ENCODE results near the gene EXOC2. TPM values are rescaled to one million over a fixed set of nuclear protein-coding genes. Genes with fewer than 3 reads are reported as not detected.

The EXOC2 gene
- total RNA-seq, 1 donor from 2014 or later, result 31.3 TPM

DNA sequence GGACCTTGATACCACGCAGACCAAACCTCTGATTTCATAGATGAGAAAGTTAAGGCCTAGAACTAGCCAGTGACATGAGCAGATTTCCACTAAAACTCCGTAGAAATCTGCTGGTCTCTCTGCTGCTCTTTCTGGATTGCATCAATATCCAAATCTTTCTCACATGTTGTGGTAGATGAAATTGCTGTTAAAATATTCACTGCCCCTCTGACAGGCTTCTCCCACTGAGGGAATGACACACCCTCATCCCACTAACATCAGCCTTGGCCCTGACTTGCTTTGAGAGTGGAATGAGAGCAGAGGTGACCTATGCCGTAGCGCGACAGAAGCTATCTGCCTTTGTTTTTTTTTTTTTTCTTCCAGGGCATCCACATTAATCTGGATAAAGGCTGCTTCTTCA lies 20.4 kb upstream of the EXOC2 start:
- DNase-seq, result no peak
- Mint-ChIP-seq H3K27ac (ENCODE audit: unreplicated experiment) (no peak overlapping the region), H3K4me3 (ENCODE audit: unreplicated experiment) (no peak overlapping the region), H3K36me3 (ENCODE audit: unreplicated experiment) (peaks cover 6% of the 10 kb centered on the region), H3K9me3 (ENCODE audit: unreplicated experiment) (no peaks in the 10 kb centered on the region), H3K27me3 (ENCODE audit: unreplicated experiment) (peaks cover 2% of the 10 kb centered on the region), H3K4me1 (ENCODE audit: low read depth, unreplicated experiment) (peaks cover 5% of the 10 kb centered on the region)
- TF ChIP-seq, protein P1, sequence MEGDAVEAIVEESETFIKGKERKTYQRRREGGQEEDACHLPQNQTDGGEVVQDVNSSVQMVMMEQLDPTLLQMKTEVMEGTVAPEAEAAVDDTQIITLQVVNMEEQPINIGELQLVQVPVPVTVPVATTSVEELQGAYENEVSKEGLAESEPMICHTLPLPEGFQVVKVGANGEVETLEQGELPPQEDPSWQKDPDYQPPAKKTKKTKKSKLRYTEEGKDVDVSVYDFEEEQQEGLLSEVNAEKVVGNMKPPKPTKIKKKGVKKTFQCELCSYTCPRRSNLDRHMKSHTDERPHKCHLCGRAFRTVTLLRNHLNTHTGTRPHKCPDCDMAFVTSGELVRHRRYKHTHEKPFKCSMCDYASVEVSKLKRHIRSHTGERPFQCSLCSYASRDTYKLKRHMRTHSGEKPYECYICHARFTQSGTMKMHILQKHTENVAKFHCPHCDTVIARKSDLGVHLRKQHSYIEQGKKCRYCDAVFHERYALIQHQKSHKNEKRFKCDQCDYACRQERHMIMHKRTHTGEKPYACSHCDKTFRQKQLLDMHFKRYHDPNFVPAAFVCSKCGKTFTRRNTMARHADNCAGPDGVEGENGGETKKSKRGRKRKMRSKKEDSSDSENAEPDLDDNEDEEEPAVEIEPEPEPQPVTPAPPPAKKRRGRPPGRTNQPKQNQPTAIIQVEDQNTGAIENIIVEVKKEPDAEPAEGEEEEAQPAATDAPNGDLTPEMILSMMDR (IDR thresholded peaks at IDR 0.05; ENCODE audit: partially characterized antibody, unreplicated experiment), result no peak

DNA sequence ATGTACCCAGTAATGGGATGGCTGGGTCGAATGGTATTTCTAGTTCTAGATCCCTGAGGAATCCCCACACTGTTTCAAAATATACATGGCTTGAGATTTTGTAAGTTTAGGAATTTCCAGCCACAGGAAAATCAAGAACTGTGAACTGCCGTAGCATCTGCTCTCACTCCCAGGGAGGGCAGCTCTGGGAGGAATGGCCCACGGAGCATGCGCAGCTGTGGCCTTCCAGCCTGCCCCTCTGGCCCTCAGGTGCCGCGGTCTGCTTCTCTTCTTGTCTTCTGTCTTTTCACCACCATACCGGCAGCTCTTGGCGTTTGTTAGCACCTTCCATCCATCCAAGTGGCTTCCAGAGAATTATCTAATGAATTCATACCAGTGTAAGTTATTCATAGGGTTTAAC lies 19.9 kb upstream of the EXOC2 start:
- H3K36me3 Mint-ChIP-seq (ENCODE audit: unreplicated experiment), result peaks cover 6% of the 10 kb centered on the region
- no peak overlapping the region for H3K4me3 Mint-ChIP-seq (ENCODE audit: unreplicated experiment)
- peaks cover 5% of the 10 kb centered on the region for H3K4me1 Mint-ChIP-seq (ENCODE audit: low read depth, unreplicated experiment)

DNA sequence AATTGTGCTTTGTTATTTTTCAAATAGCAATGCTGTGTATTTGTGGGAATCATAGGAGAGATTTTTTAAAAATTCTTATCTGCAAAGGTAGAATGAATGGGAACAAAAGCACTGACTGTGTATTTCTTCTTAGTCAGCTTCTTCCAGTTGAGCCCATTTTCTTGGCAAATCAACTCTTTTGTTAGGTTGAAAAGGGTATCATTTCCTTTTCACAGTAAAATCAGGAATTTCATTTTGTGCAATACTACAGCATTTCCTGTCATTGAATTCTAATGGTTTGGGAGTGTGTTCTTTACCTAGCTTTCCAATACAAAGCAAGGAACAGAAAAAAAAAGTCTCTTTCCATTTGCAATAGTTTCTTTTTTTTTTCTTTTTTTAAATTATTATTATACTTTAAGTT lies 19.0 kb upstream of the EXOC2 start:
- no peak for DNase-seq
- H3K4me1 Mint-ChIP-seq (ENCODE audit: low read depth, unreplicated experiment), result peaks cover 5% of the 10 kb centered on the region
- no peak overlapping the region for H3K4me3 Mint-ChIP-seq (ENCODE audit: unreplicated experiment)
- H3K27me3 Mint-ChIP-seq (ENCODE audit: unreplicated experiment), result peaks cover 4% of the 10 kb centered on the region
- H3K36me3 Mint-ChIP-seq (ENCODE audit: unreplicated experiment), result peaks cover 2% of the 10 kb centered on the region
- no peaks in the 10 kb centered on the region for H3K9me3 Mint-ChIP-seq (ENCODE audit: unreplicated experiment)
- TF ChIP-seq, protein P1 (IDR thresholded peaks at IDR 0.05; ENCODE audit: partially characterized antibody, unreplicated experiment), result no peak
- no peak overlapping the region for H3K27ac Mint-ChIP-seq (ENCODE audit: unreplicated experiment)

More for the DNA sequence above, 19.9 kb upstream of the EXOC2 start:
- no peak overlapping the region for H3K27ac Mint-ChIP-seq (ENCODE audit: unreplicated experiment)
- peaks cover 2% of the 10 kb centered on the region for H3K27me3 Mint-ChIP-seq (ENCODE audit: unreplicated experiment)
- TF ChIP-seq, protein P1 (IDR thresholded peaks at IDR 0.05; ENCODE audit: partially characterized antibody, unreplicated experiment), result no peak
- H3K9me3 Mint-ChIP-seq (ENCODE audit: unreplicated experiment), result no peaks in the 10 kb centered on the region
- DNase-seq, result no peak

DNA sequence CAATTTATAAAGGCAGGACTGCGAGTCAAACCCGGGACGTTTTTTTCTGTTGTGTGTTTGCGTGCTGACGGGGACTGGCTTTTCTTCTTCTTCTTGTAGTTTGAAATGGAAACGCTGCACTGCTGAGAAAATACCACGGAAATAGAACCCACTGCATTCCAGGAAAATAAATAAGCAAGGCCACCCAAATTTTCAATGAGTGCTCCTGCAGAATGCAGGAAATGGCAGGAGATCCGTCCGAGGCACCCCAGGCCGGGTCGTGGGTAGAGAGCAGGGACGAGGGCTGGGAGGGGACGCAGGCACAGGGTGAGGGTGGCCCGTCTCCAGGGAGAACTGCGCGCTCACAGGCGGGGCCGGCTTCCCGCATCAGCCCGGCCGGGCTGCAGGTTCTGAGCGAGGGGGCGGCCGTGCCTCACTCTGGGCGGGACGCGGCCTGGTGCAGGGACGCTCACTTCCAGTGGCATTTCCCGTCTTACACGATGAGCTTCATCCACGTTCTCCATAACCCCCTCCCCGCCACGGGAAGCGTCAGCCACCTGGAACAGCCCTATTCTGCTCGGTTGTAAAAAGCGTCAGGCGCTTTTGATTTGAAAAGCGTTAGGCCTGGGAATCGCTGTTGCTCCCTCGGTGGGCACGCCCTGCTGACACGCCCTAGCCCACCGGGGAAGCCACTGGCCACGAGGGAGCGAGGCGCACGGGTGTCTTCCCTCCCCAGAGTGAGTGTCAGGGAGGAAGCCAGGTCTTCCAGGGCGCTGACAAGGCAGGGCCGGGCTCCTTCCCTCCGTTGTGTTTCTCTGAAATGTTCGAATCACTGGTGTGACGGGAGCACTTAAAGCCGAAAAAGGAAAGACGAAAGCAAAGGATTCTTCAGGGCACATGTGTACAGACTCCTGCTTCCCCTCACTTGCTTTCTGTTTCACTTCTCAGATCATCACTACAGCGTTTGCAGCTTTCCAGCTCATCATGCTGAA lies 17.9 kb upstream of the EXOC2 start:
- peaks cover 3% of the 10 kb centered on the region for H3K27me3 Mint-ChIP-seq (ENCODE audit: unreplicated experiment)
- peak; percentile 50 for DNase-seq
- H3K27ac Mint-ChIP-seq (ENCODE audit: unreplicated experiment), result no peak overlapping the region
- peaks cover 2% of the 10 kb centered on the region for H3K9me3 Mint-ChIP-seq (ENCODE audit: unreplicated experiment)
- peak overlapping the region; percentile 75 for H3K4me3 Mint-ChIP-seq (ENCODE audit: unreplicated experiment)
- peaks cover 5% of the 10 kb centered on the region for H3K4me1 Mint-ChIP-seq (ENCODE audit: low read depth, unreplicated experiment)
- no peaks in the 10 kb centered on the region for H3K36me3 Mint-ChIP-seq (ENCODE audit: unreplicated experiment)
- TF ChIP-seq, protein P1 (IDR thresholded peaks at IDR 0.05; ENCODE audit: partially characterized antibody, unreplicated experiment), result no peak

DNA sequence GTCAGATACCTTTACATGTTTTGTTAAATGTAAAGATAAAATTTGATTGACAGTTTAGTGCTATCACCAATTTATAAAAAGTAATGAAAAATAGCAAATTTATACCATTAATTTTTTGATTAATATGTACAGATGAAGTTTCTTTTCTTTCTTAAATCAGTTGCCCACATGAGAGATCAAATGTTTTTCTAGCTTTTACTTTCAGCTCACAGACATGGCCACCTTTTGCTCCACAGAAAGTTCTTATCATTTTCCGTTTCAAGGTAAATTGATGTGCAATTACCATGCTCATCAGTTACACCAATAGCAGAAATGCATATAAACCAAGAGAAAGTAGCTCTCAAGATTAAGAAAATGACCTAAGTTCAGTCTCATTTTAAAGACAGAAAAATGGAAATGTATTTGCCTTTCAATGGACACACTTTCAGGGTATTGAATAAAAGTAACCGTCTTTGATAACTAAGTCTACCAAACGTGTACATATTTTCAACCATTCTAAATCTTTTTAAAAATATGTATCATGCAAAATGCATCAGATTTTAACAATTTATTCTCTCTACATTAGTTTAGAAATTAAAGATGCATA lies 16.6 kb upstream of the EXOC2 start:
- TF ChIP-seq, protein P1 (IDR thresholded peaks at IDR 0.05; ENCODE audit: partially characterized antibody, unreplicated experiment), result no peak
- no peak for DNase-seq
- H3K27ac Mint-ChIP-seq (ENCODE audit: unreplicated experiment), result no peak overlapping the region
- peaks cover 3% of the 10 kb centered on the region for H3K27me3 Mint-ChIP-seq (ENCODE audit: unreplicated experiment)
- no peaks in the 10 kb centered on the region for H3K36me3 Mint-ChIP-seq (ENCODE audit: unreplicated experiment)
- H3K9me3 Mint-ChIP-seq (ENCODE audit: unreplicated experiment), result peaks cover 2% of the 10 kb centered on the region
- peaks cover 5% of the 10 kb centered on the region for H3K4me1 Mint-ChIP-seq (ENCODE audit: low read depth, unreplicated experiment)
- no peak overlapping the region for H3K4me3 Mint-ChIP-seq (ENCODE audit: unreplicated experiment)
